GM19023 (cell line): Measurements from ENCODE around the gene PIGM.

Experiments used
- ATAC-seq: cut with Tn5 transposase; IDR thresholded peaks from one replicate; pipeline ENCODE4 v1.9.1; 2021; ENCODE audit warnings: mild to moderate bottlenecking, moderate library complexity; ENCODE audit not compliant: unreplicated experiment

PIGM gene

GRCh38 chr1:160022330-160023310 lies 9.2 kb downstream of the PIGM start:
- no peak for ATAC-seq

- no peak for ATAC-seq
Observed at GRCh38 chr1:160021376-160022074, 10.3 kb downstream of the PIGM start.

GRCh38 chr1:160020196-160020595 lies 11.6 kb downstream of the PIGM start:
- no peak for ATAC-seq

GRCh38 chr1:160018900-160019299 lies 12.9 kb downstream of the PIGM start:
- ATAC-seq, result no peak

- no peak for ATAC-seq
Observed at GRCh38 chr1:160018347-160018746, 13.4 kb downstream of the PIGM start.

GRCh38 chr1:160017592-160017991 lies 14.2 kb downstream of the PIGM start:
- ATAC-seq, result no peak

- ATAC-seq, result no peak
Observed at GRCh38 chr1:160011781-160012180, 20.0 kb downstream of the PIGM start.

- no peak for ATAC-seq
Observed at GRCh38 chr1:160009801-160010200, 22.0 kb downstream of the PIGM start.

GRCh38 chr1:160009081-160009480 lies 22.7 kb downstream of the PIGM start:
- no peak for ATAC-seq

GRCh38 chr1:160007577-160008200 lies 24.1 kb downstream of the PIGM start:
- no peak for ATAC-seq

- ATAC-seq, result peak; percentile 66
Observed at GRCh38 chr1:160006312-160006940, 25.4 kb downstream of the PIGM start.

- ATAC-seq, result no peak
Observed at GRCh38 chr1:160005070-160005469, 26.7 kb downstream of the PIGM start.

GRCh38 chr1:160004425-160004824 lies 27.4 kb downstream of the PIGM start:
- ATAC-seq, result no peak

- no peak for ATAC-seq
Observed at GRCh38 chr1:160004001-160004400, 27.8 kb downstream of the PIGM start.

- no peak for ATAC-seq
Observed at GRCh38 chr1:160001440-160001839, 30.4 kb downstream of the PIGM start.

- no peak for ATAC-seq
Observed at GRCh38 chr1:159999204-159999603, 32.6 kb downstream of the PIGM start.

GRCh38 chr1:159996653-159997052 lies 35.1 kb downstream of the PIGM start:
- no peak for ATAC-seq

- ATAC-seq, result no peak
Observed at GRCh38 chr1:159994896-159995295, 36.9 kb downstream of the PIGM start.

- ATAC-seq, result no peak
Observed at GRCh38 chr1:159993911-159994310, 37.9 kb downstream of the PIGM start.

- ATAC-seq, result no peak
Observed at GRCh38 chr1:159992161-159992560, 39.6 kb downstream of the PIGM start.

GRCh38 chr1:159991513-159991912 lies 40.3 kb downstream of the PIGM start:
- no peak for ATAC-seq
